Testis (tissue), 2 donors: ENCODE data around the gene SENP2.

Experiments used
- CTCF ChIP-seq, 3 experiments: fragments of 450-650 bp in 2 of 3; fragments of 200-600 bp in 1 of 3; sonication (generic) in 1 of 3; IDR thresholded peaks; one replicate each; pipeline ENCODE4 v1.5.1; 2016 to 2019; ENCODE audit warnings: antibody characterized with exemption in 3 of 3, mild to moderate bottlenecking in 2 of 3, moderate library complexity in 1 of 3
- POLR2A ChIP-seq: fragments of 450-650 bp; IDR thresholded peaks from one replicate; pipeline ENCODE4 v1.6.1; 2017; ENCODE audit warnings: antibody characterized with exemption, mild to moderate bottlenecking, moderate library complexity

GRCh38 chr3:185648396-185648795, 62.3 kb downstream of the SENP2 start:
- no peak for TF ChIP-seq POLR2A
- TF ChIP-seq CTCF (IDR thresholded peaks at IDR 0.05): no peak
